Nephron progenitor cell (in vitro differentiated cells): ENCODE data around the gene PHC2.
"Not testable (repeated sequence)": the region's sequence is repeated elsewhere in the genome, so short reads cannot be mapped to it uniquely, and the experiment has no call there.

Experiments
- DNase-seq: peaks from one replicate; pipeline ENCODE4 v3.0.0; 2021
- H3K27ac Mint-ChIP-seq: 2 replicates; pipeline ENCODE4 v1.8.0; 2021; ENCODE audit warnings: mild to moderate bottlenecking, moderate library complexity, mixed read lengths
- H3K27me3 Mint-ChIP-seq: 2 replicates; pipeline ENCODE4 v1.8.0; 2021; ENCODE audit warnings: mild to moderate bottlenecking, low read depth, mixed read lengths; ENCODE audit not compliant: poor library complexity
- H3K36me3 Mint-ChIP-seq: 2 replicates; pipeline ENCODE4 v1.8.0; 2021; ENCODE audit warnings: low read depth, mixed read lengths
- H3K4me1 Mint-ChIP-seq: 2 replicates; pipeline ENCODE4 v1.8.0; 2021; ENCODE audit warnings: mixed read lengths
- H3K4me3 Mint-ChIP-seq: 2 replicates; pipeline ENCODE4 v1.8.0; 2021; ENCODE audit warnings: mild to moderate bottlenecking, moderate library complexity, mixed read lengths
- H3K9me3 Mint-ChIP-seq: 2 replicates; pipeline ENCODE4 v1.8.0; 2021; ENCODE audit warnings: mild to moderate bottlenecking, moderate library complexity, mixed read lengths
- TF ChIP-seq, protein P1 (sequence below): fragments of 200-600 bp; sonication (generic); IDR thresholded peaks from 2 replicates; pipeline ENCODE4 v1.5.0; 2021; ENCODE audit warnings: antibody characterized with exemption

The PHC2 gene

DNA sequence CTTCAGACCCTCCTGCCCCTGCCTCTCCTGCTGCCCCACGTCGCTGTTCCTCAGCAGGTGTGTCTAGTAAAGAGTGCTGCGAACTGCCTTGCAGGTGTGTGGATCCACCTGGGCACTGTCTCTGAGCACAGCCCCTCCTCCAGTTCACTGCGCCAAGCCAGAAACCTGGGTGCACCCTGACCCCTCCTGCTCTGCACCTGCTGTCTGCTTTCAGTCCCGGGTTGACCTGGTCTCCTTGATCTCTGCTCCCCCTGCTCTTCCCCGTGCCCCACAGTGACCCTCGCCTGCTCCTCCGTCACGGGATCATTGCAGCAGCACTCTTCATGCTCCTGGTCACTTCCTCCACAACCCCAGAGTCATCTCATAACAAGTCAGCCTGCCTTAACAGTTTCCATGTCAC lies 116.5 kb downstream of the PHC2 start:
- peaks cover 39% of the 10 kb centered on the region for H3K4me1 Mint-ChIP-seq

DNA sequence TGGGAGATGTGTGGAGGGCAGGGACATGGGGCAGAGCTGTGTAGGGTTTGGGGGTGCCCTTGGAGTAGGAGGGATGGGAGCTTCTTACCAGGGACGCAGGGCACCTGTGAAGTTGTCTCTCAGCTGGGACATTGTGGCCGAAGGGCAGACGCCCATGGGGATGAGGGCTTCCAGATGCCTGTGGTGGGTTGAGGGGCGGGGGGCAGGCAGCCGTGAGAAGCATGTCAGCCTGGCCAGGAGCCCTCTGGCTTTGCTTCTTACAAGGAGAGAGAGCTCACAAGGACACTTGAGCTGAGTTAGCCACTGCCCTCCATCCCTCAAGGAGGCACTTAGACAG lies 118.5 kb downstream of the PHC2 start:
- peaks cover 23% of the 10 kb centered on the region for H3K4me1 Mint-ChIP-seq
- DNase-seq = no peak
- H3K27me3 Mint-ChIP-seq = peaks cover 12% of the 10 kb centered on the region
- no peak overlapping the region for H3K4me3 Mint-ChIP-seq
- TF ChIP-seq, protein P1, sequence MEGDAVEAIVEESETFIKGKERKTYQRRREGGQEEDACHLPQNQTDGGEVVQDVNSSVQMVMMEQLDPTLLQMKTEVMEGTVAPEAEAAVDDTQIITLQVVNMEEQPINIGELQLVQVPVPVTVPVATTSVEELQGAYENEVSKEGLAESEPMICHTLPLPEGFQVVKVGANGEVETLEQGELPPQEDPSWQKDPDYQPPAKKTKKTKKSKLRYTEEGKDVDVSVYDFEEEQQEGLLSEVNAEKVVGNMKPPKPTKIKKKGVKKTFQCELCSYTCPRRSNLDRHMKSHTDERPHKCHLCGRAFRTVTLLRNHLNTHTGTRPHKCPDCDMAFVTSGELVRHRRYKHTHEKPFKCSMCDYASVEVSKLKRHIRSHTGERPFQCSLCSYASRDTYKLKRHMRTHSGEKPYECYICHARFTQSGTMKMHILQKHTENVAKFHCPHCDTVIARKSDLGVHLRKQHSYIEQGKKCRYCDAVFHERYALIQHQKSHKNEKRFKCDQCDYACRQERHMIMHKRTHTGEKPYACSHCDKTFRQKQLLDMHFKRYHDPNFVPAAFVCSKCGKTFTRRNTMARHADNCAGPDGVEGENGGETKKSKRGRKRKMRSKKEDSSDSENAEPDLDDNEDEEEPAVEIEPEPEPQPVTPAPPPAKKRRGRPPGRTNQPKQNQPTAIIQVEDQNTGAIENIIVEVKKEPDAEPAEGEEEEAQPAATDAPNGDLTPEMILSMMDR = no peak
- peaks cover 25% of the 10 kb centered on the region for H3K9me3 Mint-ChIP-seq
- peaks cover 16% of the 10 kb centered on the region for H3K36me3 Mint-ChIP-seq
- H3K27ac Mint-ChIP-seq = no peak overlapping the region

More for the DNA sequence above, 116.5 kb downstream of the PHC2 start:
- H3K9me3 Mint-ChIP-seq = peaks cover 20% of the 10 kb centered on the region
- H3K4me3 Mint-ChIP-seq = no peak overlapping the region
- peaks cover 10% of the 10 kb centered on the region for H3K27me3 Mint-ChIP-seq
- no peak for DNase-seq
- peak overlapping the region; percentile 7 for H3K27ac Mint-ChIP-seq
- H3K36me3 Mint-ChIP-seq = peaks cover 12% of the 10 kb centered on the region
- TF ChIP-seq, protein P1 = no peak

DNA sequence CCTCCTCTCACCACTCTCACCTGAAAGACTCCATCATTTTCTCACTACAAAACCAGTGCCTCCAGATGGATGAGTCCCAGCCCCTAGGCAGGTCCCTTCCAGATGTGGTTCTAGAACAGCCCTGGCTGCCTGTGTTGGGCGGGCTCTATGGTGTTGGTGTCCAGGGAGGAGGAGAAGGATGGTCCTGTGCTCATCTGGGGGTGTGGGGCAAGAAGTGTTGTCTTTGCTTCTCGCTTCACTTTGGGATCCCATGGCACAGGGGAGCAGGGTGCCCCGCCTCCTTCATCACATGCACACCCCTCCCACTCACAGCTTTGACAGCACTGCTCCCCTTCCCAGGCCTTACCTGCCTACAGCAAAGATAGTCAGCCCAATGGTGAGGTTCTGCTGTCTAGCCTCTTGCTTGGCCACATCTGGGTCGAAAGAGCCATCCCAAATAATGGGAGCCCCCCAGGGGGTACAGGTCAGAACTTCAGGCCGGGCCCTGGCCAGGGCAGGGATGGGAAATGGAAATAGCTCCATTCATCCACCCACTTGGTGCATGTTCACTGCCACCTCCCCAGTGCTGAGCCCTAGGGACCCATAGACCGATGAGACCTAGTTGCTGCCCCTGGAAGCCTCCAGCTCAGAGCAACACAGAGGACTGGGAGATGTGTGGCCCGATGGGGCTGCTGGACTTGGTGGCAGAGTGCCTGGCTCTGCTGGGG lies 119.0 kb downstream of the PHC2 start:
- Mint-ChIP-seq H3K9me3 (peaks cover 25% of the 10 kb centered on the region), H3K4me1 (peaks cover 19% of the 10 kb centered on the region), H3K36me3 (peaks cover 16% of the 10 kb centered on the region), H3K4me3 (no peak overlapping the region), H3K27ac (no peak overlapping the region), H3K27me3 (peaks cover 14% of the 10 kb centered on the region)
- TF ChIP-seq, protein P1 = no peak
- no peak for DNase-seq

DNA sequence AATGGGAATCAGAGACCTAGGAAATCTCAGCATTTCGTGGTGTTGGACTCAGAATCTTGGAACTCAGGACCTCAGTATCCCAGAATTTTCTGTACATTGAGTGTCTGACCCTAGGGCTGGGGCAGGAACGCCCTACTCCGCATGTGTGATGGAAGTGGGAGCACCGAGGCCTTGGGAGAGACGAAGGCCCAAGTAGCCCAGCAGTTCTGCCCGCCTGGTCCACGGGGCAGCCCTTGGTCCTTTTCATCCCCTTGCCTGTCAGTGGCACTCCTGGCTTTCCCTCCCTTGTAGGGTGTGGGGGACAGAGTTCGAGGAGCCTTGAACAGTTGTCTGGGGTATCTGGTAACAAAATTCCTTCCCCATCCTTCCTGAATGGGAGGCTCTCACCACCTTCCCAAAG lies 120.2 kb downstream of the PHC2 start:
- H3K36me3 Mint-ChIP-seq = peaks cover 23% of the 10 kb centered on the region

DNA sequence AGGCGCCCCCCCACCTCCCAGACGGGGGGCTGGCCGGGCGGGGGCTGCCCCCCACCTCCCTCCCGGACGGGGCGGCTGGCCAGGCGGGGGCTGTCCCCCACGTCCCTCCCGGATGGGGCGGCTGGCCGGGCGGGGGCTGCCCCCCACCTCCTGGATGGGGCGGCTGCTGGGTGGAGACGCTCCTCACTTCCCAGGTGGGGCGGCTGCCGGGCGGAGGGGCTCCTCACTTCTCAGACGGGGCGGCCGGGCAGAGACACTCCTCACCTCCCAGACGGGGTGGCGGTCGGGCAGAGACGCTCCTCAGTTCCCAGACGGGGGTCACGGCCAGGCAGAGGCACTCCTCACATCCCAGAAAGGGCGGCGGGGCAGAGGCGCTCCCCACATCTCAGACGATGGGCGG lies 121.5 kb downstream of the PHC2 start:
- peaks cover 33% of the 10 kb centered on the region for H3K36me3 Mint-ChIP-seq
- not testable (repeated sequence) for H3K4me3 Mint-ChIP-seq, DNase-seq, H3K27ac Mint-ChIP-seq, H3K4me1 Mint-ChIP-seq
- H3K27me3 Mint-ChIP-seq = peaks cover 29% of the 10 kb centered on the region
- peaks cover 25% of the 10 kb centered on the region for H3K9me3 Mint-ChIP-seq

More for the DNA sequence above, 120.2 kb downstream of the PHC2 start:
- Mint-ChIP-seq H3K4me1 (peaks cover 15% of the 10 kb centered on the region), H3K4me3 (no peak overlapping the region), H3K9me3 (peaks cover 25% of the 10 kb centered on the region), H3K27ac (no peak overlapping the region), H3K27me3 (peaks cover 23% of the 10 kb centered on the region)
- TF ChIP-seq, protein P1 = no peak
- DNase-seq = no peak

DNA sequence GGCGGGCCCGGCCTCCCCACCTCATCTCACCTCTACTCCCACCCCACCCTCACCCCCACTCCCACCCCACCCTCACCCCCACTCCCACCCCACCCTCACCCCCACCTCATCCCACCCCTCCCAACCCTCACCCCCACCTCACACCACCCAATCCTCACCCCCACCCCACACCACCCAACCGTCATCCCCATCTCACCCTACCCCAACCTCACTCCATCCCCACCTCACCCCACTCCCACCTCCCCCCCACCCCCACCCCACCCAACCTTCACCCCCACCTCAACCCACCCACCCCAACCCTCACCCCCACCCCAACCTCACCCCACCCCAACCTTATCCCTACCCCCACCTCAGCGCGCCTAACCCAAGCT lies 123.4 kb downstream of the PHC2 start:
- TF ChIP-seq, protein P1 = no peak
- Mint-ChIP-seq H3K4me1 (peaks cover 8% of the 10 kb centered on the region), H3K27ac (no peak overlapping the region), H3K36me3 (peaks cover 49% of the 10 kb centered on the region), H3K9me3 (peaks cover 26% of the 10 kb centered on the region), H3K27me3 (peaks cover 23% of the 10 kb centered on the region), H3K4me3 (no peak overlapping the region)
- no peak for DNase-seq
